ENCODE data around the gene ETV7.

Gene ETV7

DNA sequence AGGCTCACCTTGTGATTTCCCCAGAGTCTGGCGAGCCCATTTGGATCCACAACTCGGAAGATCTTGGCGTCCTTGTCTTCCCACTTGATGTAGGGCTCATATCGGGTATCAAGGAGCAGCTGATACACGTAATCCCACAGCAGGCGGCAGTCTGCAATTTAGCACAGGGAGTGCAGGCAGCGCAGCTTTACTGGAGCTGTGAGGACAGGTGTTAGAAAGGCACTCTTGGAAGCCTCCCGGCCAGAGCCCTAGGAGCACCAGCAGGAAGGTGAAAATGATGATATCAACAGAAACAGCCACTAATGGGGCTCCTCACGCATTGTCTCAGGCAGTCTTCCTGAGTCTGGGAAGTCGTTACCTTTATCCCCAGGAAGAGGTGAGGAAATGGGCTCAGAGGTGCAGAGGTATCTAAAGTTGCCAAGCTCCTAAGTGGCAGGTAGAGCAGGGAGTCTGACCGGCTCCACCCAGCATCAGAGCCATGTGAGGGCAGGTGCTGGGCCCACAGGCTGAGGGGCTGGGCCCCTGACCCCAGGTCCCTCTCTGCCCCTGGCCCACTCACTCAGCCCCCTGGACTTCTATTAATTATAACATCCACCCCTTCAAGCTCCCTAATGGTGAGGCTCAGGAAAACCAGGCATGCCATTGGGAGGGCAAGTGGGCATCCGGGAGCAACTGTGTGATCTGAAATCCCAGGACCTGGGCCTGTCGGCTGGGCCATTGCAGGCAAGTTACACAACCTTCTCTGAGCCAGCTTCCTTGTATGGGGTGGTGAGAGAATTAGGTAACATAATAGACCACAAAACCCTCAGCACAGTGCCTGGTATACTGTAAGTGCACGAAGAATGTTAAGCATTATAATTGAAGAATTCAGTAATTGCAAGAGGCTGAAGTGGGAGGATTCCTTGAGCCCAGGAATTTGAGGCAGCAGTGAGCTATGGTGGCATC is 18.3 kb downstream of the ETV7 start:
- Histone ChIP-seq H3K79me2 (ENCODE audit: insufficient read depth, low read length) (no peaks in the 10 kb centered on the region), H3K36me3 (ENCODE audit: low read length) (no peaks in the 10 kb centered on the region), H3K9ac (ENCODE audit: low read length) (no peak overlapping the region), H3K9me3 (ENCODE audit: insufficient read depth, low read length) (no peaks in the 10 kb centered on the region), H2AFZ (ENCODE audit: low read depth, low read length, severe bottlenecking) (no peak overlapping the region), H3K4me3 (ENCODE audit: insufficient read depth, low read length, poor library complexity, severe bottlenecking) (no peak overlapping the region), H4K20me1 (ENCODE audit: low read depth, low read length) (no peaks in the 10 kb centered on the region), H3K27ac (ENCODE audit: low read depth, low read length) (no peak overlapping the region), H3K4me2 (ENCODE audit: low read depth, low read length, poor library complexity, severe bottlenecking) (no peak overlapping the region), H3K9me2 (replicated peaks; ENCODE audit: insufficient read depth, low read length) (no peaks in the 10 kb centered on the region), H3K27me3 (ENCODE audit: low read length) (no peaks in the 10 kb centered on the region), H3F3A (ENCODE audit: insufficient read depth) (no peaks in the 10 kb centered on the region)
- TF ChIP-seq EZH2phosphoT487 (conservative IDR thresholded peaks at IDR 0.05; ENCODE audit: low read length) (no peak), CTCF (IDR thresholded peaks at IDR 0.05; ENCODE audit: insufficient read depth, low read length, poor library complexity, severe bottlenecking) (no peak)

GRCh38 chr6:36368421-36368820 is 19.0 kb downstream of the ETV7 start:
- no peak overlapping the region for H3K4me3 ChIP-seq (ENCODE audit: insufficient read depth, low read length, poor library complexity, severe bottlenecking)

DNA sequence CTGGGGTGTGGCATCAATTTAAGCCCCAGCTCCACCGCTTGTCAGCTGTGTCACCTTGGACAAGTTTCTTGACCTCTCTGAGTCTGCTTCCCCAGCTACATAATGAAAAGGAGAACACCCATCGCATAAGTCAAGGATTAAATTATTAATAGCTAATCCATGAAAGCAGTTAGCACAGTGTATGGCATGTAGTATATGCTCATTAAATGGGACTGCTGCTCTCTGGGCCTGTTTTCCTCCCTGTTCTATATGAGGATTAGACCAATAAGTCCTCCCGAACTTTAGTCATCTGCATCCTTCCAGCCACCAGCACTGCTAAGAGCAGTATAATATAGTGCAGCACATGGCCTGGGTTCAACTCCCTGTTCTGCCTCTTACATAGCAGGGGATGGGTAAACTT is 19.7 kb downstream of the ETV7 start:
- Histone ChIP-seq H3K4me2 (ENCODE audit: low read depth, low read length, poor library complexity, severe bottlenecking) (no peak overlapping the region), H3K79me2 (ENCODE audit: insufficient read depth, low read length) (no peaks in the 10 kb centered on the region), H3K27ac (ENCODE audit: low read depth, low read length) (no peak overlapping the region), H3K9ac (ENCODE audit: low read length) (no peak overlapping the region), H3K9me3 (ENCODE audit: insufficient read depth, low read length) (no peaks in the 10 kb centered on the region), H3K36me3 (ENCODE audit: low read length) (no peaks in the 10 kb centered on the region), H3K9me2 (replicated peaks; ENCODE audit: insufficient read depth, low read length) (no peaks in the 10 kb centered on the region), H3F3A (ENCODE audit: insufficient read depth) (no peaks in the 10 kb centered on the region), H4K20me1 (ENCODE audit: low read depth, low read length) (no peaks in the 10 kb centered on the region), H3K27me3 (ENCODE audit: low read length) (no peaks in the 10 kb centered on the region), H3K4me3 (ENCODE audit: insufficient read depth, low read length, poor library complexity, severe bottlenecking) (no peak overlapping the region), H2AFZ (ENCODE audit: low read depth, low read length, severe bottlenecking) (no peak overlapping the region)
- TF ChIP-seq EZH2phosphoT487 (conservative IDR thresholded peaks at IDR 0.05; ENCODE audit: low read length) (no peak), CTCF (IDR thresholded peaks at IDR 0.05; ENCODE audit: insufficient read depth, low read length, poor library complexity, severe bottlenecking) (no peak)

More at GRCh38 chr6:36368421-36368820, 19.0 kb downstream of the ETV7 start:
- Histone ChIP-seq H3K9me3 (ENCODE audit: insufficient read depth, low read length) (no peaks in the 10 kb centered on the region), H3K9ac (ENCODE audit: low read length) (no peak overlapping the region), H3K36me3 (ENCODE audit: low read length) (no peaks in the 10 kb centered on the region), H4K20me1 (ENCODE audit: low read depth, low read length) (no peaks in the 10 kb centered on the region), H3F3A (ENCODE audit: insufficient read depth) (no peaks in the 10 kb centered on the region), H3K27ac (ENCODE audit: low read depth, low read length) (no peak overlapping the region), H2AFZ (ENCODE audit: low read depth, low read length, severe bottlenecking) (no peak overlapping the region), H3K9me2 (replicated peaks; ENCODE audit: insufficient read depth, low read length) (no peaks in the 10 kb centered on the region), H3K79me2 (ENCODE audit: insufficient read depth, low read length) (no peaks in the 10 kb centered on the region), H3K27me3 (ENCODE audit: low read length) (no peaks in the 10 kb centered on the region), H3K4me2 (ENCODE audit: low read depth, low read length, poor library complexity, severe bottlenecking) (no peak overlapping the region)
- TF ChIP-seq EZH2phosphoT487 (conservative IDR thresholded peaks at IDR 0.05; ENCODE audit: low read length), result no peak
- TF ChIP-seq CTCF (IDR thresholded peaks at IDR 0.05; ENCODE audit: insufficient read depth, low read length, poor library complexity, severe bottlenecking), result no peak

All from SU-DHL-6 (cell line).